Fibroblast of upper back skin (primary cell): Measurements from ENCODE around the gene PRR35.

Experiments
- DNase-seq: peaks from one replicate; pipeline ENCODE4 v3.0.0-alpha.2; 2013

Gene PRR35

DNA sequence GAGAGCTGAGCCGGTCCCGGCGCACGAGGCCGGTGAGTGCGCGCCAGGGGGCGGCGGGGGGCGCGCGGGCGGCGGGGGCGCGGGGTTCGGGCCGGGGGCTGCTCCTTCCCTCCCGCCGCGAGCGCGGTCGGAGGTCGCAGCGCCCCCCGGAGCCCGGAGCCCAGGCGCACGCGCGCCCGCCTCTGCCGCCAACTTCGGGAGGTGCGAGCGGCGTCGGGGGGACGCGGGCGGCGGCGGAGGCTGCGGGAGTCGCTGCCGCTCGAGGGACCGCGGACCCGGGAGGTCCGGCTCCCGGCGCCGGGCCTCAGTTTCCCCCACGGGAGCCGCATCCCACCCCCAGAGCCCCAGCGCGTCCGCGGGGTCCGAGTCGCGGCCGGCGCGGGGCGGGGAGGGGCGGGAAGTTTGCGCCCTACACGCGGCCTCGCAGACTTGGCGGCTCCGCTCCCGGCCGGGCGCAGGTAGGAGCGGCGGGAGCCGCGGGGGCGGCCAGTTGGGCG is at the start of gene PRR35:
TSS of gene PRR35 (plus strand) at position 191 of the 497 bp plus-strand sequence. CDS start 2,901 bp downstream, outside the sequence.
- no peak for DNase-seq

- no peak for DNase-seq
Observed at GRCh38 chr16:512802-513201, 47.4 kb upstream of the PRR35 start.

DNA sequence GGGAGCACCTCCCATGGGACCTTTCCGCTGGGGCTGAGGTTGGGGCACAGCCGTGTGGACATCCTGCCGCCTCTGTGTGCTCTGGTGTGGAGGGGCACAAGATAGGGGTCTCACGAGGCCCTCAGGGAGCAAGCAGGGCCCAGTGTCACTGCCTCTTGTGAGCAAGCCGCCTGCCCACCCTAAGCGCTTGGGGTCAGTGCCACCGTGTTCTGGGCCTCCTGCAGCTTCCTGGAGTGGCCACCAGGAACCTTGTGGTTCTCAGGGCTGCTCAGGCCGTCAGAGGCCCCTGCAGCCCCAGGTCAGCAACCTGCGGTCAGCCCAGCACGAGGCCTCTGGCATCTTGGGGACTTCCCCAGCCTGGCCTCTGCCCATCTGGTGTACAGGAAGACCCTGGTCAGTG is 46.2 kb upstream of the PRR35 start:
- no peak for DNase-seq

GRCh38 chr16:515175-515938 is 44.8 kb upstream of the PRR35 start:
- no peak for DNase-seq

DNA sequence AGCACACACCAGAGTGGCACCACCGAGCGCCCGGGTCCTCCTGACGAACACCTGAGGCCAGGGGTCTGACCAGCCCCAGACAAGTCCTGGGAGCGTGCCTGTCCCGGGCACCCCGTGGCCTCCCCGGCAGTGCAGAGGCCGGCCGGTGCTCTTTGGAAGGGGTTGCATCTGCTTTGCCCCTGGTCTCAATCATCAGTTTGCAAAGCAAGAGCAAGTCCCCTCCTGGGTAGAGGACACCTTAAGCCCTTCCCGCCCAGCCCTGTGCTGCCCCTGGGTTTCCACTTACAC is 44.3 kb upstream of the PRR35 start:
- DNase-seq: no peak

GRCh38 chr16:516301-516700 is 43.9 kb upstream of the PRR35 start:
- DNase-seq: no peak

DNA sequence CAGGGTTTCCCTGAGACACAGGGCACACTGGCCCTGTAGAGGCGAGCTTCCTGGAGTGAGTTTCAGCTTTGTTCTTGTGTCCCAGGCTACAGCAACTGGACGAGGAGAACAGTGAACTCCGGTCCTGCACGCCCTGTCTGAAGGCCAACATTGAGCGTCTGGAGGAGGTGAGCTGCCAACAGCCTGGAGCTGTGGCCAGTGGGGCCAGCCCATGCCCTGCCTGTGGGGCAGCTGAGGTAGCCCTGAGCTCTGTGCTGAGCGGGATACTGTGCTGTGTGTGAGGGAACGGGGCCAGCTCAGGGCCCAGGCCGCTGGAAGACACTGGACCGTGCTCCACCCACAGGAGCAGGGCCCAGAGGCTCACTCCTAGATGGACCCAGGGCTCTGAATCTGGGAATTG is 41.3 kb upstream of the PRR35 start:
- no peak for DNase-seq

- DNase-seq: no peak
Observed at GRCh38 chr16:519425-519824, 40.8 kb upstream of the PRR35 start.

GRCh38 chr16:519841-520687 is 40.1 kb upstream of the PRR35 start:
- no peak for DNase-seq

DNA sequence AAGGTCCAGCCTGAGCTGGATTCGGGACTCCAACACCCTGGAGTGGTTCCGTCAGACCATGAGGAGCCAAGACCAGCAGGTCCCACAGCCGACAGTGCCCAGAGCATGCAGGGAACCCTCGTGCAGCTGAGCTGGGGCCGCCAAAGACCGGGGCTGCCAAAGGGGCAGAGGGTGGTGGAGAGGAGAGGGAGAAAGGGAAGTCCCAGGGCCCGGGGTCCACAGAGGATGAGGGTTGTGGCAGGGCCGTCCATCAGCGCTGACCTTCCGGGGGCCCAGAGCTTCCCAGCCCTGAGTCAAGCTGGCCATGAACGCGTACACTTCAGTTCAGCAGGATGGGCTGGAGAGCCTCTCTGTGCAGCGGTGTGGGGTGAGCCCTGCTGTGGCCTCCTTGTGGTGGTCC is 39.3 kb upstream of the PRR35 start:
- DNase-seq: no peak

GRCh38 chr16:521381-522210 is 38.6 kb upstream of the PRR35 start:
- DNase-seq: no peak

DNA sequence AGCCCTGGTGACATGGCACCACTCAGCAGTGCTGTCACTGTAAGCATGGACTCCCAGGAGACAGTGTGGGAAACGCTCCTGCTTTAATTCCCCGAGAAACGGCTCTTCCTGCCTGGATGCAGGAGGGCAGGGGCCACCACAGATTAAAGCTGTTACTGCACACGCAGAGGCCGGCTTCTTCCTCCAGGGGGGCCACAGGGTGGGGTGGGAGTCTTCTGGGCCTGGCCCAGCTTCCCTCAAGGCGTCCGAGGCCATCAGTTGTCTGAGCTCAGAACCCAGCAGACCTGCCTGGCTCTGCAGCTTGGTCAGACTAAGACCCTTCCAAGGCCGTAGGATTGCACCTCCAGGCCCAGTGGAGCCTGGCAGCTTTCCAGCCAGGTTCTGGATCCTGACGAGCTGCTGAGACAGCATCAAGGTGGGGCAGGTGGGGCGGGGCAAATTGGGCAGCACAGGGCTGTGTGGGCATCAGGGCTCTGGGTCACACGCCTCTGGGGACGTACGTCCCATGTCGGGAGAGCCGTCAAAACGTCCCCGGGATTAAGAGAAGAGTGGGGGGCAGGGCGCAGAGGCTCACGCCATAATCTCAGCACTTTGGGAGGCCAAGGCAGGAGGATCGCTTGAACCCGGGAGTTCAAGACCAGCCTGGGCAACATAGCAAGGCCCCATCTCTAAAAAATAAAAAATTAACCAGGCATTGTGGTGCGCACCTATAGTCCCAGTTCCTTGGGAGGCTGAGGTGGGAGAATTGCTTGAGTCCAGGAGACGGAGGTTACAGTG is 37.7 kb upstream of the PRR35 start:
- DNase-seq: no peak

GRCh38 chr16:523097-523741 is 37.0 kb upstream of the PRR35 start:
- no peak for DNase-seq

DNA sequence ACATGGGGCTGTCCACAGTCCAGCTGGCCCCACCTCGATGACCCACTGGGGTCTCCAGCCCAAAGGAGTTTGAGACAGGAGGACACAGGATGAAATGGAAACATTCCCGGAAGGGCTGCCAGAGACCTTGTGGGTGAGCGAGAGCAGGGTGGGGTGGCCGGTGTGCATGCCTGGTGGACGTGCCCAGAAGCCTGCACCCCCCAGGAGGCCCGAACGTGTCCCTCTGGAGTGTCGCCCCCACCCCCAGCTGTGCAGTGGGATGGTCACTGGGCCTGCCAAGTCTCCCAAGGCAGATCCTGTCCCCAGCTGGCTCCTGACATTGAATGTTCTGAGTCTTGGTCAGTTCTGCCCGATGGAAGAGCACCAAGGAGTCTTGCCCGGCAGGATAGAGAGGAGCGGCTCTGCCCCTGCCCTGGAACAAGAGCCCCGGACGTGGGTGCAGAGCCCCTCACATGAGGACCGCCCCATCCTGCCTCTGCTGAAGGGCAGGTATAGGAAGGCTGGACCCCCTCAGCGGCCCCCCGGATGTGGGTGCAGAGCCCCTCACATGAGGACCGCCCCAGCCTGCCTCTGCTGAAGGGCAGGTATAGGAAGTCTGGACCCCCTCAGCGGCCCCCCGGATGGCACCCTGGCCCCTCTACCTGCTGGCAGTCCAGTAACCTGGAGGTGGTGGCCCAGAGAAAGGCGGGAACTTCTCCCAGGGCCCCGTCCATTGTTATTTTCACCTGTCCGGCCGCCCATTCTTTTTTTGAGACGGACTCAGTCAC is 35.7 kb upstream of the PRR35 start:
- no peak for DNase-seq

GRCh38 chr16:525123-525519 is 35.1 kb upstream of the PRR35 start:
- DNase-seq: no peak

DNA sequence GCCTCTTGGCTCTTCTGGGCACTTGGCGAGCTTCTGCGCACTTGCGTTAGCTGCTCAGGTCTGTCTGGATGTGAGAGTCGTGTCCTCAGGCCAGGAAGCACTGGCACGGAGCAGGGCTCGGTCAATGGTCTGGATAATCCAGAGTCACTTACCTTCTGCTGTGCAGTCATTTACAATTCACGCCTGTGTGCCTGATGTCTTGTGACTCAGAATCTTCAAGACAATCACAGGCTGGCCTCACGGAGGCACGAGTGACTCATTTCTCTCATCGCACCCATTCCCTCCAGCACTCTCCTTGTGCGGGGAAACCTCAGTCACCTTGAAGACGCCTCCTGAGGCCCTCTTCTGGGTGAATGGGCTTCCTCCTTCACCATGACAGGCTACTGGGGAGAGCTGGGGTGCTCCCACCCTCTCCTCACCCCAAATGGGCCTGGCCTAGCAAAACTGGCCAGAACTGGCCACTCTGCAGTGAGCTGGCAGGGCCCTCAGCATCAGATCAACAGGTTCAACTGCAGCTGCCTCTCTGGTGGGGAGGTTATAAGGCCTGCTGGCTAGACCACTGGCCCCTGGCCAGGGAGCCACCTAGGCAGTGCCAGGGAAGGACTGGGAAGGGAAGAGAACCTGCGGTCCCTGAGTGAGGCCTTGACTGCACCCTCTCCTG is 34.5 kb upstream of the PRR35 start:
- peak; percentile 69 for DNase-seq

DNA sequence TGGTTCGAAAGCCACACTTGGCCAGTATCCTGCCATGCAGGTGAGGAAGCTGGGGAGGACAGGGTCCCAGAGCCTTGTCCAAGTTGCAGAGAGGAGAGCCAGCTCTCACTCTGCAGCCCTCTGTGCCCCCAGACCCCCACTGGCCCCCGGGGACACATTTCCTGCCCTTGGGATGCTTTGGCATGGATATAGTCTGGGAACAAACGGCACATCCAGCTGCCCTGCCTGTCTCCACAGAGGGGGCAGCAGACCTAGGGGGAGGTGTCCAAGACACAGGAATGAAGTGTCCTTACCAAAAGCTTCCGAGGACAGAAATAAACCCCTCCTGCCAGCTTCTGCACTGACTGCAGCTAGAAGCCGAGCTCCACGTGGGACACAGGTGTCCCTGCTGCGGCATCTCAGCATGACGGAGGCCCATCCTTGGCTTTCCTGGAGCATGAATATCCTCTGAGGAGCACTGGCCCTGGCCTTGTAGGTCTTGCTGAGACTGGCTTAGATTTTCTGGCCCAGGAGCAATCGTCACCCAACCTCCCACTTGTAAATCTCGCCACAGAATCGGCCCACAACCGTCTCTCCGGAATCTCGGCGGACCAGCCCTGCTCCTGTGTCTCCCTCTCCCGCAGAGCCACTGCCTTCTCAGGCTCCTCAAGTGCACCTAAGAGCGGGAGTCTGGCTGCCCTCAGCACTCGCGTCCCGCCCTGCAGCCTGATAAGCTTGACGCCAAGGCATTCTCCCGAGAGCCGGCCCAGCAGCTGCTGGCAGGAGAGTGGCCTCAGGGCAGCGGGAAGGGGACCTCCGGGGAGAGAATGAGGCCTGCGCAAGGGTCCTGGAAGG is 33.8 kb upstream of the PRR35 start:
- peak; percentile 8 for DNase-seq

GRCh38 chr16:527015-527903 is 32.9 kb upstream of the PRR35 start, which contains the start of gene CAPN15:
TSS of gene CAPN15 (plus strand) at chr16:527712. CDS start at chr16:546839, 19,127 bp downstream.
- peak; percentile 81 for DNase-seq
